Breast epithelium (tissue), 3 donors: ENCODE results near the gene CDK14.

ENCODE experiments used
- CTCF ChIP-seq, 3 donors: fragments of 450-650 bp; IDR thresholded peaks; one replicate each; pipeline ENCODE4 v1.5.1; 2016 to 2017; ENCODE audit warnings: antibody characterized with exemption in 3 of 3, mild to moderate bottlenecking in 3 of 3, moderate library complexity in 3 of 3
- POLR2A ChIP-seq: fragments of 450-650 bp; IDR thresholded peaks from one replicate; pipeline ENCODE4 v1.6.1; 2016; ENCODE audit warnings: antibody characterized with exemption, mild to moderate bottlenecking, moderate library complexity
- POLR2AphosphoS5 ChIP-seq, 3 donors: sonication (generic); formaldehyde crosslinking; IDR thresholded peaks; one replicate each; pipeline ENCODE4 v1.6.1; 2017; ENCODE audit warnings: antibody characterized with exemption in 3 of 3

DNA sequence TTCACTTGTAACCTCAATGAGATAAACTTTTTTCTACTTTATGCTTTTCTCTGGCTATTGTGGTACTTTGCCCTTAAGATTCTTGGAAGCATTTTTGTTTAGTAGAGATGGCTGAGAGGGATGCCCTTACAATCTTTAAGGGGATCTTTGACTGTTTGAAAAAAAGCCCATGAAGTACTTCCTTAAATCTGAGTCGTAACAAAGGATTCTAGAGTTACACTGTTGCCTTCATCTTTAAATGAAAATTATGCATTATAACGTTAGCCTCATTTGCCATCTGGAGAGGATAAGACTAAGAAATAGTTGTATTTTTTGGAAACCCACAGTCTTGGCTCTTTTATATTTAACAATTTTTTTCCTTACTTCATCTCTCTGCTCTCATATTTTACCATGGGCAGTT lies 630.3 kb downstream of the CDK14 start:
- no peak for TF ChIP-seq CTCF (IDR thresholded peaks at IDR 0.05)
- TF ChIP-seq POLR2A, result no peak
- TF ChIP-seq POLR2AphosphoS5 (IDR thresholded peaks at IDR 0.05), result no peak
